PC-9 (cell line): ENCODE data around the gene AOPEP.

ENCODE experiments used
- EZH2 ChIP-seq: fragments of 200-600 bp; sonication (generic); IDR thresholded peaks from 2 replicates; pipeline ENCODE4 v1.8.0; 2017; ENCODE audit warnings: antibody characterized with exemption, low read depth
- TF ChIP-seq, protein P1 (sequence below): fragments of 200-600 bp; sonication (generic); conservative IDR thresholded peaks from 2 replicates; pipeline ENCODE4 v1.6.1; 2017; ENCODE audit warnings: mixed run types, antibody characterized with exemption, mild to moderate bottlenecking, moderate library complexity

DNA sequence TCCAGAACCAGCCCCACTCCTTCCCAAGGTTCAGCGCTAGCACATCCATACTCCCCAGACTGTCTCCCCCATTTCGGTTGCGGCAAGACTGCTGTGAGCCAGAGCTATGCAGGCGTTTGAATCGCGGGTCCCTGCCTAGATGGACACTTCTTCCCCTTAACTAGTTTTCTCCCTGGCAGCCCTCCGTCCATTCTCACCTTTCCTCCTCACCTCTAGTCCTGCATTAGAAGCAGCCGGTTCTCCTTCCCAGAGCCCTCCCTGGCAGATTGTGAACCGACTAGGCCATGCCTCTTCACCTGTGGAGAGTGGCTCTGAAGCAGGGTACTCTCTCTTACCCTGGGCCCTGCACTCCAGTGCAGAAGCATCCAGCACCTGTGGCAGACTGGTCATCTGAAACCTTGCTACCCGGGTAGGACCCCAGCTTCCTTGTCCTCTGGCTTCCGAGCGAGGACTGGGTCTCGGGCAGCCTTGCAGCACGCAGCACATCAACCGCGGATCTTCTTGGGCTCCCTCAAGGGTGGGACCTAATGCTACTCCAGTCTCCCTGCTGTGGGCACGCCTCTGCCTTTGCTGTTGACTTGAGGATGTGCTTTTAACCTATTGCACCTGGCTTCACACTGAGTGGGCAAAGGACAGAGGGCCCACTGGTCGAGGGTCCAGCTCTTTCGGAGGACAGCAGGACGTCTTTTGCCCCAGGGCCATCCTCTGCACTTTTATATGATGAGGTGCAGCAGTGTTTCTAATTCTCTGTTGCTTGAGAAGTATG, 183.6 kb downstream of the AOPEP start:
- TF ChIP-seq, protein P1, sequence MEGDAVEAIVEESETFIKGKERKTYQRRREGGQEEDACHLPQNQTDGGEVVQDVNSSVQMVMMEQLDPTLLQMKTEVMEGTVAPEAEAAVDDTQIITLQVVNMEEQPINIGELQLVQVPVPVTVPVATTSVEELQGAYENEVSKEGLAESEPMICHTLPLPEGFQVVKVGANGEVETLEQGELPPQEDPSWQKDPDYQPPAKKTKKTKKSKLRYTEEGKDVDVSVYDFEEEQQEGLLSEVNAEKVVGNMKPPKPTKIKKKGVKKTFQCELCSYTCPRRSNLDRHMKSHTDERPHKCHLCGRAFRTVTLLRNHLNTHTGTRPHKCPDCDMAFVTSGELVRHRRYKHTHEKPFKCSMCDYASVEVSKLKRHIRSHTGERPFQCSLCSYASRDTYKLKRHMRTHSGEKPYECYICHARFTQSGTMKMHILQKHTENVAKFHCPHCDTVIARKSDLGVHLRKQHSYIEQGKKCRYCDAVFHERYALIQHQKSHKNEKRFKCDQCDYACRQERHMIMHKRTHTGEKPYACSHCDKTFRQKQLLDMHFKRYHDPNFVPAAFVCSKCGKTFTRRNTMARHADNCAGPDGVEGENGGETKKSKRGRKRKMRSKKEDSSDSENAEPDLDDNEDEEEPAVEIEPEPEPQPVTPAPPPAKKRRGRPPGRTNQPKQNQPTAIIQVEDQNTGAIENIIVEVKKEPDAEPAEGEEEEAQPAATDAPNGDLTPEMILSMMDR, result no peak
- TF ChIP-seq EZH2, result no peak
